Activated CD4-positive, CD25-positive, alpha-beta regulatory T cell (primary cell): ENCODE data around the gene ESPNL.
"Not testable (repeated sequence)": the region's sequence is repeated elsewhere in the genome, so short reads cannot be mapped to it uniquely, and the experiment has no call there.

Experiments
- DNase-seq, 4 experiments: peaks; one replicate each; lab custom pipeline; 2025; lab: John Stamatoyannopoulos, UW

ESPNL gene

DNA sequence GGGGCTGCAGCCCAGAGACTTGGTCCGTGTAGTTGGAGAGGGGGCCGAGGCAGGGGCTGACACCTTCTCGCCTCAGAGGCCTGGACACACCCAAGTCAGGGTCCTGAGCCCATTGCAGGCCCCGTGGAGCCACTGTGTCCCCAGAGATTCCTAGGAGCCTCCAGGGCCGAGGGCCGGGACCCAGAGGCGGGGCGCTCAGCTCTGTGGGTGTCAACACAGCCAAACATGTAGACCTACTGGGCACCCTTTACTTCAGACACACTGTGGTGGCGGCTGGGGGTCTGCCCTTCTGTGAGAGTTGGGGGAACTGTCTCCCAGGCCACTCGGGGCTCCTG, 459 bp upstream of the ESPNL start:
- DNase-seq, result no peak

GRCh38 chr2:238100821-238101771, 956 bp downstream of the ESPNL start:
- no peak for DNase-seq

DNA sequence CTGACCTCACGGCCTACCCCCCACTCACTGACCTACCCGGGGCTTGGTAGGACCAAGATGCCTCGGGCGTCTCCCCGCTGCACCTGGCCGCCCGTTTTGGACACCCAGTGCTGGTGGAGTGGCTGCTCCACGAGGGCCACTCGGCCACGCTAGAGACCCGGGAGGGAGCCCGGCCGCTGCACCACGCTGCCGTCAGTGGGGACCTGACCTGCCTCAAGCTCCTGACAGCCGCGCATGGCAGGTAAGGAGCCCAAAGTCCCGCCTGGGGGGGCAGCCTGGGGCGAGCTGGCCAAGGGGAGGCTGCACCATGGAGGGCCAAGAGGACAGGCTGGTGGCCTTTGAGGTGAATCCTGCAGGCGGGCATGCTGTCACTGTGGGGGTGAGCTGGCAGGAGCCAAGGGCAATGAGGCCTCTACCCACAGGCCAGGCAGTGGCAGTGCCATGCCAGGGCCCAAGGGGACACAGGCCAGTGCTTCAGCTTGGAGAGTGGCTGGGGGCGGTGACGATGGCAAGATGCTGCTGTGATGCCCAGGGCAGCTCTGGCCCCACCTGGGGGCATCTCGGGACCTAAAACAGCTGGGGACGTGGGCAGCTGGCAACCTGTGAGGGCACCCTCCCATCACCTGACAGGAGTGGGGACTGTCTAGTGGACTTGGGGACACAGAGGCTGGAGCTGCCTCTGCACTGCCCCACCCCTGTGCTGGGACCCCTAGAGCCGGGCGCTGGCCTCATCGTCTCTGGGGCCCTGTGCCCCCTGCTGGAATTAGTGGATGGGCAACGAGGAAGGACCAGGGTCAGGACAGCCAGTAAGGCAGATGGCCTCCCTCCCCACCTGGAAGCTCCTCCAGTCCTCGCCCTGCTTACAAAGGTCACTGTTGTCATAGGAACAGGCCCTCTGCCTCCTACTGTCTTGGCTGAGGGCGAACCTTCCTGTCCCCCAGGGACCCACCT, 2.0 kb downstream of the ESPNL start:
- DNase-seq, result no peak

DNA sequence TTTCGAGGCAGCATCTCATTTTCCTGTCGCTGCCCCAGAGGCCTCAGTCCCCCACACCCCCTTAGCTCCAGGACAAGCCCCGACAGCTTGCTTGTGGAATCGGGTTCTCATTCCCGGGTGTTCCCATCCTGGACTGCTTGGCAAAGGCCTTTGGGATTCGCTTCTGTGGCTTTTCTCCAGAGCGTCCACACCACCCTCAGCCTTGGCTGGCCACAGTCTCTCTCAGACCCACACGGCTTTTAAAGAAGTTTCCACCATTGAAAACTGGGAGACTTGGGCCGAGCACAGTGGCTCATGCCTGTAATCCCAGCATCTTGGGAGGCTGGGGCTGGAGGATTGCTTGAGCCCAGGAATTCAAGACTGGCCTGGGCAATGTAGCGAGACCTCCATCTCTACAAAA, 2.7 kb downstream of the ESPNL start:
- no peak for DNase-seq

DNA sequence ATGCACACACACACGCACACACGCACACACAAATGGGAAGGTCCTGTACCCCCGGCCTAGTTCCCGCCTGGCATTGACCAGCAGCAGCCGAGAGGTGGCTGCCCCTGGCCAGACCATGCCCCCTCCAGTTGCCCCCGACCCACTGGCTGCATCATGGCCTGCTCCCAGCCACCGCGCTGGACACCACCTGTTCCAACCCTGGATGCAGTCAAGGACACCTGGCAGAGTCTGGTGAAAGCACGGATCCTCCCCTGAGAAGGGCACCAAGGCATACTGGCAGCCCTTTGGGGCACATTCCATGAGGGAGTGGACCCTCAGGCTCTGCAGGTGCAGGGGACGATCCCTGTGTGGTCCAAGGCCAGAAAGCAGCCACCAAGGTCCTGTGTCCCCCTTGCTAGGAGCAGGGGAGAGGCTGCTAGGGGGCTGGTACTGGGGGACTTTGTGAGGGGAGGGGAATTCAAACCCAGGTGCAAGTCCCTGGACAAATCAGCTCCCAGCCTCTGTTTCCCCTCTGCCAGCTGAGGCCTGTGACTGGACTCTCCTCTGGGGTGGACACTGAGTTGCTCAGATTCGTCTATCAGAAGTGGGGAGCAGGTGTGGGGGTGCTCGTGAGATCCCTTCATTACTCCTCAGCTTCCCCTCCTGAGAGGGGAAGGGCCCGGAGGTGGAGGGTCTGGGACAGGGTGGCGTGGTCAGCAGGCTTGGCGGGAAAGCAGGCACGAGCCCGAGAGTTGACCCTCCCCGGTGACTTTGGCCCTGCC, 3.5 kb downstream of the ESPNL start:
- DNase-seq, result no peak

DNA sequence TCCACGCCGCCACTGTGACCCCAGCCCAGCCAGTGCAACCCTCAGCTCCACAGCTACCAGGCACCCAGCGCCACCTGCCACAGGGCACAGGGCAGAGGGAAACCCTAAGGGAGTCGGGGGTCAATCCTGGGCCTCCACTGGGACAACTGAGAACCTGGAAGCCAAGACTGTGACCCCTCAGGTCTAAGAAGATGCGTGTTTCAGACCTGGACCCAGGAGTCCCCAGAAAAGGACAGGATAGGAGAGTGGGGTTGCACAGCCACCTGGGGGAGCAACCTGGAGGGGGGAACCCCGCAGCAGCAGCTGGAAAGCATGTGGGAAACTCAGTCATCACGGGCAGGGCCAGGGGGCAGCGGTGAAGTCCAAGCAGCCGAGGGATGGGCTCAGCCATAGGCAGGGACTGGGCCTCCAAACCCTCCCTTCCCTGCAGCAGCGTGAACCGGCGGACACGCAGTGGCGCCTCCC, 4.1 kb downstream of the ESPNL start:
- no peak for DNase-seq

- no peak for DNase-seq
Measured at GRCh38 chr2:238104691-238105371, 4.7 kb downstream of the ESPNL start.

- DNase-seq, result no peak
Measured at GRCh38 chr2:238105506-238106338, 5.6 kb downstream of the ESPNL start.

DNA sequence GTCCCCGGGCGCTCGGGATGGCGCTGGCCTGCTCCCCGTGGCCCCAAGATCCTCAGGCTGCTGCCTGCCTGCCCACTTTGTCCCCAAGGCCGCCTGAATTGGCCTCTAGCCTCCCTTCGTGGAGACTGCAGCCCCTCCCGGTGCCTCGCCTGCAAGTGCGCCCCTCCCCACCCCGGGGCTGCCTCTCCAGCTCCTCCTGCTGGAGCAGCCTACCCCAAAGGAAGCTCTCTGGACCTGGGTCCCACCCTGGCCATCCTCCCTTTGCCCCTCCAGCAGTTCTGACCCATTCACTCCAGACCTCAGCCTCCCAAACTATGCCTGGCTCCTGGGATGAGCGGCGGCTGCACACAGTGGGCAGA, 6.2 kb downstream of the ESPNL start:
- no peak for DNase-seq

DNA sequence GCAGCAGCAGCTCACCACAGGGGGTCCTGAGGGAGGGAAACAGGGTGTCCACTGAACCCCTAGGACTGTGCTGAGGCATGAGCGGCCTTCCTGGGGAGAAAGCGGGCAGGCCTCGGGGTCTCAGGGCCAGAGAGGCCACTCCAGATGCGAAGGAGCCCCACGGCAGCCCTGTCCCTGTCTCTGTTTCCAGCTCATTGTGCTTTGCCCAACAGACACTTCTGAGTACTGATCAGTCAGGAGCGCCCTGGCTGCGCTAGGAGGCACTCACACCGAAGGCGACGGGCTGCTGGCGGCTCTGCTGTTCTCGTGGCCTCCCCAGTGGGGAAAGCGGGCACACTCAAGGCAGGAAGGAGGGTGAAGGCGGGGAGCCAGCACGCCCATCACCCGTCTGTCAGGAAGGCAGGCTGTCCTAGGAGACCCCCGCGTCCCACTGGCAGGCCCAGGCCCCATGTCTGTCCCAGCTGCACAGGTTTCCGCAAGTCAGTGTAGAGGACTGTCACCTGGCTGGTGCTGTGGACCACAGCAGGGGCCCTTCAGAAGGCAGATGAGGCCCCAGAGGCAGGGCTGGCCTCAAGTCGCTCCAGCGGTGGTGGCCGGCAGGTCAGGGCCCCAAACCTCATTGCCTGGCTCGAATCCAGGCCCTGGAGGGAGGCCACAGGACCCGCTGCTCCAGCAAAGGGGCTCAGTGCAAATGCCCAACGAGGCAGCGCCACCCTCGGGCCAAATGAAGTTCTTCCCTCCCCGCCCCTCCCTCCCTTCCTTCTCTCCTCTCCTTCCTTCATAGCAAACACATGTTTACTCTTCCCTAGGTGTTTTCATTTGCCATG, 6.8 kb downstream of the ESPNL start:
- DNase-seq, result no peak

- no peak for DNase-seq
Measured at GRCh38 chr2:238107525-238108422, 7.6 kb downstream of the ESPNL start.

- DNase-seq, result no peak
Measured at GRCh38 chr2:238108423-238109183, 8.5 kb downstream of the ESPNL start.

DNA sequence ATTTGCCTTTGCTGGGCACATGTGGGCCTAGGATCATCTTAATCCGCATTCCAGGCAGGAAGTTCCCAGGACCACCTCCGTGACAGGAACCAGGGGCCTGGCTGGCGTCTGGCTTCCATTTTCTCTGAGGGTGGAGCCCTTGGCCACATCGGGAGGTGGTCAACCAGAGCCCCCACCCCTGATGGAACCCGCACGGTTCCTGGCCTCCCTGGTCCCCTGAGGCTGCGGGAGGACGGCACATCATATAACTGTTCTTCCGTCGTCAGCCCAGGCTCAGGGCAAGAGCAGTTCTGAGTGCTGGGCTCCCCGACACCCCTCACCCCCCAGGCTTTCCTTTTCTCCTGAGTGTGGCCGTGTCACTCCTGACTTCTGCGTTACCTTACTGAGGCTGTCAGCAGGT, 13.5 kb downstream of the ESPNL start:
- DNase-seq, result no peak

GRCh38 chr2:238114331-238114841, 14.2 kb downstream of the ESPNL start:
- no peak for DNase-seq

DNA sequence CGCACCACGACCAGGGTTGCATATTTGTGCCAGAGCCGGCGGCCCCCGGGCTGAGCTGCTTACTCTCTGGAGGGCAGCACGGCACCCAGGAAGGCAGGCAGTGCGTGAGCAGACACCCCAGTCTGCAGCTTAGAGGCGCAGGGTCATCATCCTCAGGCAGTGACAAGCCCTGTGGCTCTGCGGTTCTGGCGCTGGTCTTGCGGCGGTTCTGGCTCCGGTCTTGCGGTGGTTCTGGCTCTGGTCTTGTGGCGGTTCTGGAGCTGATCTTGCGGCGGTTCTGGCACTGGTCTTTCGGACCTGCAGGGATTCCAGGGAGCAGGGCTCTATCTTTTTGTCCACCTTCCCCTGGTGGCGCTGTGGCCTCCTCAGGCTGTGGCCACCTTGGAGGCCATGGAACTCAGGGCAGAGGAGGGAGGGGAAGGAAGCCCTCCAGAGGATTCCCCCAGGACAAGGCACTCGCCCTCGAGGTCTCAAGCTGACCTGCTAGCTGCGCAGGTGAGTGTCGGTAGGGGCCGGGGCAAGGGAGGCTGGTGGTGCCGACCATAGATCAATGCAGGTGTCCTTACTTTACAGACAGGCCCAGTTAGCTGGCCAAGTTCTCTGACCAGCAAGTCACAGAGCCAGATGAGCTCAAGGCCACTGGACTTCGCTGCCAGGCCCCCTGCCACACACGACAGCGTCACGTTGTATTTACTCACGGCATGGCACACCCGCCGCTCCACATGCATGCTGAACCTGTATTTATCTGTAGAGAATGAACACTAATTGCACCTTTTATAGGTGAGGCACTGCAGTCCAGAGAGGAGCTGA, 14.9 kb downstream of the ESPNL start:
- DNase-seq, result no peak

- DNase-seq, result not testable (repeated sequence)
Measured at GRCh38 chr2:238115709-238116108, 15.6 kb downstream of the ESPNL start.
